Stimulated activated naive CD8-positive, alpha-beta T cell treated with anti-CD3 and anti-CD28 coated beads, Interleukin-15, Interleukin-2, amounts not matched to agents 100 U/mL and 50 U/mL, for 24 hours (primary cell): Measurements from ENCODE around the gene FAM174A.

Experiments
- ATAC-seq: fragments of 150-1000 bp; cut with Tn5 transposase; one replicate; pipeline ENCODE4 v1.10.0; 2021
- DNase-seq: peaks from one replicate; pipeline ENCODE4 v3.0.0; 2021

The FAM174A gene

GRCh38 chr5:100535060-100536005 lies at the start of gene FAM174A:
Gene FAM174A (plus strand): TSS chr5:100535374. CDS start chr5:100535531, 157 bp downstream.
- DNase-seq (peak; percentile 91), ATAC-seq (peak; percentile 96)

DNA sequence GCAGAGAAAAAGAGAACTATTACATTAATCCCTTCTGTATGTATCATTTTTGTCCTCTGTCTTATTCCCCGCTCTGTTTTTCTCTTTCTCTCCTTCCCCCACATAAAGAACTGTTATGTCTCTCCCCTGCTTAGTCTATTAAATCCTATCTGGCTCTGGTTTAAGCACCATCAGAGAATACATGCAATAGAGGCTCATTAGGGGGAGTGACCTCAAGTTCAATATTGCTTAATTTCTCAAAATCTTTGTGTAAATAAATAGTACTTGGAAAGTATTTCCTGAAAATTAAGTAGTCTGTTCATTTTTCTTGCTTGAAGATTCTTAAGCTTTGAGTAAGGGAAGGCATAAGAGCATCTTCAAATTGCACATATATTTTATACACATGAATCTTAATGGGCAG lies 41.2 kb upstream of the FAM174A start:
- no peak for ATAC-seq

GRCh38 chr5:100496296-100496695 lies 38.9 kb upstream of the FAM174A start:
- ATAC-seq, result no peak

More for the DNA sequence above, 41.2 kb upstream of the FAM174A start:
- no peak for DNase-seq

GRCh38 chr5:100502684-100503083 lies 32.5 kb upstream of the FAM174A start:
- no peak for DNase-seq
- ATAC-seq, result no peak

More at GRCh38 chr5:100496296-100496695, 38.9 kb upstream of the FAM174A start:
- DNase-seq, result no peak

GRCh38 chr5:100505984-100506670 lies 29.0 kb upstream of the FAM174A start:
- no peak for ATAC-seq

DNA sequence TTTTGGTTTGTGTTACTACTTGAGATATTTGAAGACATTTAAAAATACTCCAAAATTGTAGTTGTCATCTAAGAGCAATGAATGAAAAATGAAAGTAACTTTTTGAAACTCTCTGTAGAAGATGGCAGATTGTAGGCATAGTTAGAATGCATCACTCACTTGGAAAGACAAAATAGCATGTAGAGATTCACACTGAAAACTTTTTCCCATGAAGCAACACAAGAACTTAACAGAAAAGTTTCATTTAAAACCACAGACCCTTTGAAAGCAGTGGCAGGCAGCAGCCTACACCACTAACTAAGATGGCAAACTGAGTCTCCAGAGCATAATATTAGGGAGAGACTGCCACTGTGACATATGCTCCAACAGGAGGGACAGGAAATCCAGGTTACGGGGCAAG lies 18.9 kb upstream of the FAM174A start:
- ATAC-seq, result no peak
- DNase-seq, result no peak

More at GRCh38 chr5:100505984-100506670, 29.0 kb upstream of the FAM174A start:
- no peak for DNase-seq

- ATAC-seq (no peak), DNase-seq (no peak)
Measured at GRCh38 chr5:100517301-100517974, 17.7 kb upstream of the FAM174A start.

DNA sequence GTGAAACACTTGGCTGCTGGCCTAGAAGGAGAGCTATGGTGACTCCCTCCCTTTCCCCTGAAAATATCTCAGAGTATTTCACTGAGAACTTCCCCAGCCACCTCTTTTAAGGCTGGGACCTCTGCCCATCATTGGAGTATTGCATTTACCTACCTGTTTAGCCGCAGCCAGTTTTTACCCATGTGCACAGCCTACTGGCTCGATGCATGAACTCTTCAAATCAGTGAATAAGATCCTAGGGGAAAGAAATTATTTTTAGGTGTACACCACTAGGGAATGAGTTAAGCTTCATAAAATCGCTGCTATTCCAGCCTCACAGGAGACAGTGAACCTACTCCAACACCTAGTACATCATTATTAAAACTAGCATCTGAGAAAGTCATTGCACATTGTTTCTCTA lies 16.8 kb upstream of the FAM174A start:
- DNase-seq (no peak), ATAC-seq (no peak)

GRCh38 chr5:100519075-100519474 lies 16.1 kb upstream of the FAM174A start:
- ATAC-seq (no peak), DNase-seq (no peak)

DNA sequence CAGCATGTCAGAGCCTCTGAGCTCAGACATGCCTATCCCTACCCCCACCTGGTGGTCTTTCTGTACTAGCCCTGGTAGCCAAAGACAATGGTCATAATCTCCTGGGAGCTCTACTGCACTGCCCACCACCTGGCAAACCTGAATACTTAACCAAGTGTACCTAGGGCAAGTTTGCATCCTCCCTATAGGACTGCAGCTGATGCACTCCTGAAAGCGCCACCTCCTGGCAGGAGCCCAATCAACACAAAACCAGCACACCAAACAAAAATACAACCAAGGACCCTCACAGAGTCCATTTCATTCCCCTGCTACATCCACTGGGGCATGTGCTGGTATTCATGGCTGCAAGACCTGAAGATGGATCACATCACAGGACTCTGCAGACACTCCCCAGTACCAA lies 14.8 kb upstream of the FAM174A start:
- ATAC-seq (no peak), DNase-seq (no peak)

GRCh38 chr5:100537946-100538345 lies 2.8 kb downstream of the FAM174A start:
- ATAC-seq (no peak), DNase-seq (no peak)

- no peak for DNase-seq
- no peak for ATAC-seq
Measured at GRCh38 chr5:100539519-100539918, 4.3 kb downstream of the FAM174A start.

GRCh38 chr5:100542086-100542485 lies 6.9 kb downstream of the FAM174A start:
- ATAC-seq (no peak), DNase-seq (no peak)

DNA sequence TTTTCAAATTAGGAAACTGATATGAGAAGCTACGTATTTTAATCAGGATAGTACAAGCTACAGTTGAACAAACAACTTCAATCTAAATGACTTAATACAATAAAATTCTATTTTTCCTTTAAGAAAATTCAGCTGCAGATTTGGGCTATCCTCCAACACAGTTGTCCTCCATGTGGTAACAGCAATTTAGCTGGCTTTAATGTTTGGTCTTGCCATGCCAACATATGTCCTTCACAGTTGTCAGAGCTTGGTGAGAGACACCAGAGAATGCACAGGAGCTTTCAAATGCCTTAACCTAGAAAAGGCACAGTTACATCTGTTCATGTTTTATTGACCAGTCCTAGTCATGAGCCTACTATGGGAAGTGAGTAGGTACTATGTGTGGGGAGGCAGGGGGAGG lies 10.8 kb downstream of the FAM174A start:
- ATAC-seq, result no peak
- DNase-seq, result no peak

- peak; percentile 75 for ATAC-seq
- DNase-seq, result no peak
Measured at GRCh38 chr5:100550531-100551051, 15.4 kb downstream of the FAM174A start.

DNA sequence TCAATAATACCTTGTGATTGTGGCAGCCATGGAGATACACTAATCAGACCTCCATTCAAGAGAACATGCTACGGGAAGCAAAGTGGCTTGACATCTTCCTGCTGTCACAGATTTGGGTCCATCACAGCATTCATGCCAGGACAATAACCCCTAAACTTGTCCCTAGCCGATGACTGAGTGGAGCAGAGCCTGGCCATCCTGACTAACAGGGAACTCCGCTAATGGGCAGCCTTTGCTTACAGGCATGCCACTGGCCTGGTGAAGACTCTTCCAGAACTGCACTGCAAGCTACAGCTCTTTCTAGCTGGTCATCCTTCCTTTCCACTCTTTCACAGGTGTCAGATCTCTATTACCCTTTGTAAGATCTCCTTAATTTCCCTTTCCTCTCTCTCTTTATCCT lies 16.0 kb downstream of the FAM174A start:
- DNase-seq (no peak), ATAC-seq (no peak)

DNA sequence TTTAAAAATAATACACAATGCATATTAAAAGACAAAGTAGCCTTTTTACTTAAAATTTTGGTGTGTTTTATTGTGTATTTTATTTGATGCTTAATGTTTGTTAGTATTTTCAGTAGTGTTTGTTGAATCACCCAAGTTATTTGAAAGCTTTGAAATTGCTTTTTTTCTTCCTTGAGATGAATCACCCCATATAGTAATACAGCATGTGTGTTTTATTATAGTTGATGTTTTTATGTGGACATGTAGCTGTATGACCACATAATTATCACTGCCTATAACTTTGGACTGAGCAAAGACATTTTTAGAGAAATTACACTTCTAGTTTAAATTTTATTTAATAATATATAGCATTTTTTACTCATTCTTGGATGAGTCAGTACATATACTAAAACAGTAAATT lies 18.0 kb downstream of the FAM174A start:
- DNase-seq (no peak), ATAC-seq (no peak)

DNA sequence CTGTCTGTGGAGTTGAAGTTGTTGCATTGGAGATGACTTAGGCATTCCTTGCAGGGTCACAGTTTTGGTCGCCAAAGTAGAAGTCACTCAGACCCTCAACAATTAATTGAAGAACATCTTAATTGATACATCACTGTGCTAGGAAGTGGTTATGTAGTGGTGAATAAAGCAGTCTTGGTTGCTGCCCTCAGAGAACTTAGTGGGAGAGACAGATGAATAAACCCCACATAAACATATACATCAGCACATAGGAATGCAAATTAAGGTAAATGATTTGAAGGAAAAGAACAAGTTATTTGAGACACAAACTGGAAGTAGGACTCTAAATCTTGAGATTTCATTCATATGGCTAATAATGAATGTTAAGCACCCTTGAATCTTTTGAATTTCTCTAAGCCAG lies 25.7 kb downstream of the FAM174A start:
- ATAC-seq (no peak), DNase-seq (no peak)

DNA sequence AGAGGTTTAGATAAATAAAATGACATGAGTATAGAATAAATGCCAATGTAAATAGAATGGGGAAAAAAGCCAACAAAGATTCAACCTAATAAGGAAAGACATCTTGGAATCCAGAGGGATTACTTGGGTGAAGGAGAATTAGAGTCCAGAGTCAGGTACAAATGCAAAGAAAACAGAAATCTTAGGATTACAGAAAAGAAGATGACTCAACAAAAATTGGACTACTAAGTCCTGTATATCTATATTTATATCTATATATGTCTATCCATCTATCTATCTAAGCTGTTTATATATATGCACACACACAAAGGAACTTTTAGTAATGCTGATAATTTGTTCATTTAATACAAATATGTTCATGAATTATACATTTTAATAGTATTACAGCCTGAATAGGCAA lies 27.6 kb downstream of the FAM174A start:
- no peak for ATAC-seq
- DNase-seq, result no peak

- peak; percentile 46 for ATAC-seq
Measured at GRCh38 chr5:100566382-100567141, 31.4 kb downstream of the FAM174A start.

GRCh38 chr5:100574716-100575115 lies 39.5 kb downstream of the FAM174A start:
- ATAC-seq (no peak), DNase-seq (no peak)

More at GRCh38 chr5:100566382-100567141, 31.4 kb downstream of the FAM174A start:
- no peak for DNase-seq

- DNase-seq (no peak), ATAC-seq (no peak)
Measured at GRCh38 chr5:100575815-100576214, 40.6 kb downstream of the FAM174A start.
